Coronary artery (tissue), 2 donors: ENCODE data around the gene SMIM21.

Experiments used
- DNase-seq: peaks from one replicate; pipeline ENCODE4 v3.0.0-alpha.2; 2017; ENCODE audit warnings: low spot score
- H3K27ac ChIP-seq, 2 donors: fragments of 200-600 bp; sonication (generic); one replicate each; pipeline ENCODE4 v1.5.1; 2016 to 2019
- H3K4me3 ChIP-seq: fragments of 200-600 bp; sonication (generic); 2 replicates; pipeline ENCODE4 v1.5.1; 2016; ENCODE audit warnings: mild to moderate bottlenecking, moderate library complexity
- TF ChIP-seq, protein P1 (sequence below): fragments of 200-600 bp; sonication (generic); IDR thresholded peaks from one replicate; pipeline ENCODE4 v1.5.1; 2019; ENCODE audit warnings: antibody characterized with exemption

Gene SMIM21

DNA sequence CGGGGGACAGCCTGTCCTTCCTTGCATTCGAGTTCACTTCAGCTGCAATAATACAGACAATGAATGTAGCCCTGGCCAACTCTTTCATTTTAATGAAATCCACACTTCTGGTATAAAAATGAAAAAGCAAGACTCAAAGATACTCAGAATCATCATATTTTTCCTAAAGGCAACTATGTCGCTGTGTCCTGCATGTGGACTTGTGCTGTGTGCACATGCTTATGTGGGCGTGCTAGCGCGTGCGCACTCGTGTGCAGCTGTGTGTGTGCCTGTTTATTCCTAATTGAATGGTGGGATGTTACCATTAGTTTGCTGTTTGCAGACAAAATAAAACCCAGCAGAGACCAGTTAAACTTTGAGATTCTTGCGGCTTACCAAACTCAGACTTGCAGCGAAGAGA is 49.6 kb downstream of the SMIM21 start:
- no peak overlapping the region for H3K4me3 ChIP-seq
- DNase-seq, result no peak
- H3K27ac ChIP-seq, result no peak overlapping the region
- TF ChIP-seq, protein P1, sequence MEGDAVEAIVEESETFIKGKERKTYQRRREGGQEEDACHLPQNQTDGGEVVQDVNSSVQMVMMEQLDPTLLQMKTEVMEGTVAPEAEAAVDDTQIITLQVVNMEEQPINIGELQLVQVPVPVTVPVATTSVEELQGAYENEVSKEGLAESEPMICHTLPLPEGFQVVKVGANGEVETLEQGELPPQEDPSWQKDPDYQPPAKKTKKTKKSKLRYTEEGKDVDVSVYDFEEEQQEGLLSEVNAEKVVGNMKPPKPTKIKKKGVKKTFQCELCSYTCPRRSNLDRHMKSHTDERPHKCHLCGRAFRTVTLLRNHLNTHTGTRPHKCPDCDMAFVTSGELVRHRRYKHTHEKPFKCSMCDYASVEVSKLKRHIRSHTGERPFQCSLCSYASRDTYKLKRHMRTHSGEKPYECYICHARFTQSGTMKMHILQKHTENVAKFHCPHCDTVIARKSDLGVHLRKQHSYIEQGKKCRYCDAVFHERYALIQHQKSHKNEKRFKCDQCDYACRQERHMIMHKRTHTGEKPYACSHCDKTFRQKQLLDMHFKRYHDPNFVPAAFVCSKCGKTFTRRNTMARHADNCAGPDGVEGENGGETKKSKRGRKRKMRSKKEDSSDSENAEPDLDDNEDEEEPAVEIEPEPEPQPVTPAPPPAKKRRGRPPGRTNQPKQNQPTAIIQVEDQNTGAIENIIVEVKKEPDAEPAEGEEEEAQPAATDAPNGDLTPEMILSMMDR, result no peak

DNA sequence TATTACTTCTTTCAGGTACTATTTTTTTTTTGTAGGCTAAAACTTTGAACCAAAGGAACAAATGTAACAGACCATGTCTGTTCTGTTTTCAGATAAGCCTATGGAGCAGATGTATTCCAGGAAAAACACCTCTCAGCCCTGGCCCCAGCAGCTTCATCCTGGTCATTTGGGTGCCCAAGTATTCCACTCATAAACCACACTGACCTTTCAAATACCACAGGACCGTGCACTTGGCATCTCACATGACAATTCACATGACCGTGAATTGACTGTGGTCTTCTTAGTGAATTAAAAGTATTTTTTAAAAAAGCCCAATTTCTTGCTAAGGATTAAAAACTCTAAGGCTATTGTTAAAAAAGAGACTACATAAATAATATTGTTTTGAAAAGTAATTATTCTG is 50.2 kb downstream of the SMIM21 start:
- Histone ChIP-seq H3K4me3 (no peak overlapping the region), H3K27ac (no peak overlapping the region)
- DNase-seq, result no peak
- TF ChIP-seq, protein P1, result no peak

DNA sequence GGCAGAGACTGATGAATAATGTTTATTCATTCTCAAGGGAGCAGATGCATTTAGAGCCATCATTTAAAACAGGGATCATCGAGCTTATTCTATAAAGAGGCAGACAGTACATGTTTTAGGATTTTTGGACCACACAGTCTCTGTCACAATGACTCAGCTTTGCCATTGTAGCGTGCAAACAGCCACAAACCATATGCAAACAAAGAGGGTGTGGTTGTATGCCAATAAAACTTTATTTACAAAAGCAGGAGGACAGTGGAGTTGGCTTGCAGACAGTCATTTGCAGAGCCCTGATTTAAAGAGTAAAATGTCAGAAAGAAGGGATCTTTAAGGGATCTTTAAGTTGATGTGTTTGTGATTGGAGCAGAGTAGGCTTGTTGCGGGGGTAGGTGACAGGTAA is 51.5 kb downstream of the SMIM21 start:
- DNase-seq, result no peak
- Histone ChIP-seq H3K4me3 (no peak overlapping the region), H3K27ac (no peak overlapping the region)
- TF ChIP-seq, protein P1, result no peak

DNA sequence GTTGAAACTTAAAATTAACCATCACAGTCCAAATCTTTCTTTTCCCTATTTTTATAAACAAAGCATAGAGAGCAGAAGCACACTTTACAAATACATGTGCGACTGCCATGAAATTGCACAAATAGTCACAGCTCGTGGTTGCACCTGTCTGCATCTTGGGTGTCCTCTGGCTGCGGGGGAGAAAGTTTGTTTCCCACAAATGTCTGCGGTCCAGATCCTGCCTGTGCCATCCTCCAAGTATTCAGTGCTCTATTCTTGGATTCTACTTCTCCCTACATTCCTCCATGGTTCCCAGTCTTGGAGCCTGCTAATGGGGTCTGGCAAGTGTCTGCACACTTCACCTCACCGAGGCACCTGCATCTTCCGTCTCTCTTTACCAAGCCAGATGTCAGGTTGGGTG is 52.2 kb downstream of the SMIM21 start:
- DNase-seq, result no peak
- TF ChIP-seq, protein P1, result no peak
- Histone ChIP-seq H3K4me3 (no peak overlapping the region), H3K27ac (no peak overlapping the region)

DNA sequence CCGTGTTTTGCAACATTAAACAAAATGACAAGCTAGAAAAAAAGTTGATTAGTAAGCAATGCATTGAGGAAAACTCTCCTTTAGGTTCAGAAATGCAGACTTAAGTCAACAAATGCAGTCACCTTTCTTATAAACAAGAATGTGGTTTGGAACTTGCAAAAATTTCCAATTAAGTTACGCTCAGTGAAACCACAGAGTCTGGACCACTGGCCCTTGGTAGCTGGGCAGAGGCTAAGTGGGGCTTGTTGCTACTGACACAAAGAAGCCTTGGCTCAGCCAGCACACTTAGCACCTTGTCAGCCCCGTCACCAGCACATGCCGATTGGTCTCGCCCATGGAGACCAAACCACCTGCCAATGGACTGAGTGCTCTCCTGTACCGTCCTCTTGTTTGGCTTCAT is 53.0 kb downstream of the SMIM21 start:
- TF ChIP-seq, protein P1, result no peak
- Histone ChIP-seq H3K27ac (no peak overlapping the region), H3K4me3 (no peak overlapping the region)
- DNase-seq, result no peak

DNA sequence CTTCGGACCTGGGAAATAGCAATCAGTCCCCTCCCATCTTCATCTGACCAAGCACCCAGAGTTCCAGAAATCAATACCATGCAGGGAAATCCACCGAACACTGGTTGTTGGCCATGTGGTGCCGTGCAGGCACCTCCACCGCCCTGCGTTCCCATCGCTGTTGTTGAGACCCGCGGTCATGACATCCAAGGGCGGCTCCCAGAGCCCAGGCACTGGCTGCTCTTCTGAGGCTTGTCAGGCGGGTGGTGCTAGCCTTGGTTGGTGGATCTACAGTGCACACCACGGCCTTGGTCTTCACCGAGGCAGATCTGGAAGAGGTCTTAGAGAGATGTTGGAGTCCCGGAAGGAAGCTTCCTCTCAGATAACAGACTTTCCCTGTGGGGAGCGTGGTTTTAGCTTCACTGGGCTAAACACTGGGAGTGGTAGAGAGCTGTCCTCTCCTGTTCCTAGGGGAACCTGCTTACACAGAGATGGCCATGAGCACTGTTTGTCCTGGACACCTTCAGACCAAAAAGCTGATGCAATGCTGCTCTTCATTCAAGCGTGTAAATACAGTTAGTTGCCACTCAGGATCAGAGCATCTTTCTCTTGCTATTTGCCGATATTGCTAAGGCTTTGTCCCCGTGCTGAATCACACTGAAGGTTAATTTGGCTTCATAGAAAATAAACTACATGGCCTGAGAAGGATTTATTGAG is 58.3 kb downstream of the SMIM21 start:
- Histone ChIP-seq H3K27ac (no peak overlapping the region), H3K4me3 (no peak overlapping the region)
- TF ChIP-seq, protein P1, result no peak
- no peak for DNase-seq

DNA sequence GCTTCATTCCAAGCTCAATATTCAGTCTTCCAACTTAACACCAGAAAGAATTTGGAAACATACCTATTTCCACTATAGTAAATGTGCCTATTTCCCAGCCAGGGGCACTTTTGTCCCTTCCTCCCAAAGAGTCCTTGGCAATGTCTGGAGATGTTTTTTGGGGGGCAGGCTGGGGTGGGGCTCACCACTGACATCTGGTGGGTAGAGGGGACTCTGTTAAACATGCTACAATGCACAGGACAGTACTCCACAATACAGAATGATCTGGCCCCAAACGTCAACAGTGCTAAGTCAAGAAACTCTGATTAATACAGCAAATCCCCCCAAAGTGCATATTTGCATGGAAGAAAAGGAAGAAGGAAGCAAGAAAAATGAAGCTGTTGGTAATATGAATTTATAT is 61.7 kb downstream of the SMIM21 start:
- Histone ChIP-seq H3K27ac (no peak overlapping the region), H3K4me3 (no peak overlapping the region)
- TF ChIP-seq, protein P1, result no peak
- no peak for DNase-seq
